Hematopoietic multipotent progenitor cell treated with erythropoietin and hydrocortisone succinate and interleukin-3 and kit ligand, for 15 days (in vitro differentiated cells): ENCODE measurements around the gene ELMOD2.
A peak's percentile ranks its signal among the peaks of the same experiment; 100 is the strongest.
"Not testable (repeated sequence)": the region's sequence is repeated elsewhere in the genome, so short reads cannot be mapped to it uniquely, and the experiment has no call there.

Experiments used
- DNase-seq: peaks from one replicate; pipeline ENCODE4 v3.0.0-alpha.2; 2015; ENCODE audit warnings: low spot score

ELMOD2 gene, protein sequence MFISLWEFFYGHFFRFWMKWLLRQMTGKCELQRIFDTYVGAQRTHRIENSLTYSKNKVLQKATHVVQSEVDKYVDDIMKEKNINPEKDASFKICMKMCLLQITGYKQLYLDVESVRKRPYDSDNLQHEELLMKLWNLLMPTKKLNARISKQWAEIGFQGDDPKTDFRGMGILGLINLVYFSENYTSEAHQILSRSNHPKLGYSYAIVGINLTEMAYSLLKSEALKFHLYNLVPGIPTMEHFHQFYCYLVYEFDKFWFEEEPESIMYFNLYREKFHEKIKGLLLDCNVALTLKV

GRCh38 chr4:140523857-140524742 is at the start of gene ELMOD2:
Gene ELMOD2 (plus strand): TSS chr4:140524168. CDS start chr4:140525429, 1,261 bp downstream.
- peak; percentile 98 for DNase-seq

DNA sequence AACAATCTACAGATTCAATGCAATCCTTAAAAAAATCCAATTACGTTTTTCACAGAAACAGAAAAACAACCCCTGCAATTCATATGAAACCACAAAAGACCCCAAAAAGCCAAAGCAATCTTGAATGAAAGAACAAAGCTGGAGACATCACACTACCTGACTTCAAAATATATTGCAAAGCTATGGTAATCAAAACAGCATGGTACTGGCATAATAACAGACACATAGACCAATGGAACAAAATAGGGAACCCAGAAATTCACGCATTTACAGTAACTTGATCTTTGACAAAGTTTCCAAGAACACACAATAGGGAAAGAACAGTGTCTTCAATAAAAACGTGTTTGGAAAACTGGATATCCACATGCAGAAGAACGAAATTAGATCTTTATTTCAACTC is 40.5 kb upstream of the ELMOD2 start:
- no peak for DNase-seq

DNA sequence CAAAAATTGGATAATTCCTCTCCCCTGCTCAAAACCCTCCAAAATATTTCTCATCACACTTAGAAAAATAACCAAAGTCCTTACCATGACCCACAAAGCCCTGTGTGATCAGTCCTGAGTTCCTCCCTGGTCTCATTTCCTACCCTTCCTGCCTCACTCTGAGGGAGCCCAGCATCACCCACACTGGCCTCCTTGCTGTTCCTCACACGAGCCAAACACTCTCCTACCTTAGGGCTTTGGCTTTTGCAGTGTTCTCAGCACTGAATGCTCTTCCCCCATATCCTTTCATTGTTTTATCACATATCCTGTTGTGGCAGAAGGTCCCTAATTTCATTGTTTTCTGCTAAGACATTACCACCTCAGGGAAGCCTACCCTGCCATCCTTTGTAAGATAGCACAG is 38.0 kb upstream of the ELMOD2 start:
- DNase-seq = no peak

GRCh38 chr4:140497405-140497746 is 26.6 kb upstream of the ELMOD2 start:
- DNase-seq = no peak

- no peak for DNase-seq
Measured at GRCh38 chr4:140497747-140498636, 26.0 kb upstream of the ELMOD2 start, which contains the start of gene MGAT4D. Gene MGAT4D (minus strand): TSS chr4:140498293. CDS start chr4:140498222, 71 bp downstream.

GRCh38 chr4:140499391-140499790 is 24.6 kb upstream of the ELMOD2 start:
- DNase-seq = no peak

GRCh38 chr4:140504261-140504660 is 19.7 kb upstream of the ELMOD2 start:
- DNase-seq = no peak

GRCh38 chr4:140513765-140514164 is 10.2 kb upstream of the ELMOD2 start:
- not testable (repeated sequence) for DNase-seq

DNA sequence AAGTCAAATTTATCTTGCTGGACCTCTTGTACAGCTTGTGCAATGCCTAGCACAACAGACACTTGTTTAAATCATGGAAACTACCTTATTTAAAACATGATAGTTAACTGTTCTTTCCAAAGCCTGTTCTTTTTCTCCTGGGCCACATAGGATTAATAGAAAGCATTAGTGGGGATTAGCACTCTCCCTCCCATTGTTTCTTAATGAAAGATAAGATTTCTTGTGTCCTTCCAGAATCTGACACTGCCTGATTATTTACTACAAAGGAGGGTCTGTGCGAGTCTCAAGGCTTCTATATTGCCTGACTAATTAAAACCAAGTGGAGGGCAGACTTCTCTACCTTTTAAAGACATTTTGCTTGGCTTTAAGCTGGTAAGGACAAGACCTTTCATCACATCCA is 8.5 kb upstream of the ELMOD2 start:
- DNase-seq = no peak

GRCh38 chr4:140523370-140523856 is 555 bp upstream of the ELMOD2 start:
- no peak for DNase-seq

DNA sequence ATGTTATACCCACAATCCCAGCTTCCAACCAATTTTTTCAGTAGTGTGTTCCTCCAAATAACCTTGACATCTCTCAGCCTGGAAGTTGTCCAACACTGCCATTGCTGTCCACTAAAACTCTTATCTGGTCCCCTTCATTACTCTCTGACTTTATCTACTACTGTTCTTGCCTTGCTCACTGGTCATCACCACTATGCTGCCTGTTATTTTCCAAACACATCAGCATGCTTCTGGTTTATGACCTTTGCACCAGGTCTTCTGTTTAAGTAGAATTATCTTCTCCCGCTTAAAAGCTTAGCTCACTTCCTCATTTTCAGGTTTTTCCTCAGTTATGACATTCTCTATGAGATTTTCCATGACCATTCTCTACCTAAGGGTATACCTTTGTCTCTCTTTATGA is 5.5 kb downstream of the ELMOD2 start:
- DNase-seq = no peak

DNA sequence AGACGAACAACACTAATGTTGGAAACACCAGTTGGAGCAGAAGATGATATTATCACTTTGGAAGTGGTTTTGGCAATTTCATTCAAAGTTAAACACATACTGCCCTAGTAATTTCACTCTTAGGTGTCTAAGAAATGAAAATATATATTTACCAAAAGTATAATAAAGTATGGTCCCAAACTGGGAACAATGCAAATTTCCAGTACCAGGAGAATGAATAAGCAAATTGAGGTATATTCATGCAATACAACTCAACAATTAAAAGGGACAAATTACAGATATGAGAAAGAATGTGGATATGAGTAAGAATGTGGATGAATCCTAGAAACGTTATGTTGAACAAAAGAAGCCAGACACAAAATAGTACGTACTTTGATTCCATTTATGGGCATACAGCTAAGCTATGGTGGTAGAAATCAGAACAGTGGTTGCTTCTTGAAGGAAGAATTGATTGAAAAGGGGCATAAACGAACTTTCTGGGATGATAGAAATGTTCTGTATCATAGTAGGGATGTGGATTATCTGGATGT is 10.0 kb downstream of the ELMOD2 start:
- no peak for DNase-seq

- DNase-seq = no peak
Measured at GRCh38 chr4:140556372-140557085, 32.6 kb downstream of the ELMOD2 start.

- no peak for DNase-seq
Measured at GRCh38 chr4:140557831-140558435, 34.0 kb downstream of the ELMOD2 start.

DNA sequence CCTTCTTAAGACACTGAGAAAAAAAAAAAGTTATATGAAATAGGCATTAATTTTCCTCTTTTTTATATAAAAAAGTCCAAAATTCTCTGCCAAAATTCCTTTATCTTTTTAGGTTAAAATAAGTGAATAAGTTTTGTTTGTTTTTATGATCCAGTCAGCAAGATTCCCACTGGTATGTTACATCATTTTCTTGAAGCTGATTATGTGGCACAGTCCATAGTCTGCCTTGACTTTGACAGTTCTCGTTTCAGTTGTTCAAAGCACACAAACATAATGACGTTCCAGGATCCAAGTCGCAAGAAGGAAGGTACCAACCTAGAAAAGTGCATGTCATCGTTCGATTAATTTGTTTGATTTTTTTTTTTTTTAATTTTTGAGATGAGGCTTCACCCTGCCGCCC is 35.7 kb downstream of the ELMOD2 start:
- DNase-seq = no peak

DNA sequence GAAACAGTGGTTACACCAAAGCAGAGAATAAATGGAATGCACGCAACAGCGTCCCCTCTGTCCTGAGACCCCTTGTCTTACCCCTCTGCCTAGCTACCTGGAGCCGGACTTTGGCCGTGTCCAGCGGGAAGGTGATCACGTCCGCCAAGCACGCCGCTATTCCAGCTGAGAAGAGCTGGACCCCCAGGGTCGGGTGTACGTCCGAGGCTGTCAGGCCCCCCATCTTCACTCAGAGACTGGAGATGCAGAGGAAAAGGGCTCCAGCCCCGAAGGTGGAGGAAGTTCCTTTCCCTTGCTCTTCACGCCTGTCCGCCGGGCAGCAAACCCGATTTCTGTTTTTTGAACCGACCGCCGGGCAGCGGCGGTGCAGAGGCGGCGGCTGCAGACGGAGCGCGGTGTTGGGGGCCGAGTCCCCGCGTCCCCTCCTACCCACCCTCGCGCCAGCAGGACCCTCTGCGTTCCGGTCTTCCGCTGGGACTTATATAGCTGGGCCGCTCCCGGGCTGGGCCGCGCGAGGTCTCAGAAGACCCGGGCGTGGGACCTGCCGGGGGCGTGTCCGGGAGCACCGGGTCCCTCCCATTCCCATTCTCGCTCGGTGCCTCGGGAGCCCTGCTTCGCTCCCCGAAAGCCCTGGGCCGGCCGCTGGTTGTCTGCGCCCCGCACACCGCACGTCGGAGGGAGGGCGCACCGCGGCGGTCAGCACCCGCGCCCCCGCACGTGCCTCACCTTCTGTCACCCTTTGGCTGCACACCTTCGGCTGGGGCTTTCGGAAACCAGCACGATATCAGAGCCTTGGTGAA is 44.7 kb downstream of the ELMOD2 start, which contains the start of gene UCP1:
TSS of gene UCP1 (minus strand) at position 455 of the 800 bp plus-strand sequence. CDS start at position 223, 232 bp downstream.
- no peak for DNase-seq

GRCh38 chr4:140569307-140569638 is 45.3 kb downstream of the ELMOD2 start:
- DNase-seq = no peak

DNA sequence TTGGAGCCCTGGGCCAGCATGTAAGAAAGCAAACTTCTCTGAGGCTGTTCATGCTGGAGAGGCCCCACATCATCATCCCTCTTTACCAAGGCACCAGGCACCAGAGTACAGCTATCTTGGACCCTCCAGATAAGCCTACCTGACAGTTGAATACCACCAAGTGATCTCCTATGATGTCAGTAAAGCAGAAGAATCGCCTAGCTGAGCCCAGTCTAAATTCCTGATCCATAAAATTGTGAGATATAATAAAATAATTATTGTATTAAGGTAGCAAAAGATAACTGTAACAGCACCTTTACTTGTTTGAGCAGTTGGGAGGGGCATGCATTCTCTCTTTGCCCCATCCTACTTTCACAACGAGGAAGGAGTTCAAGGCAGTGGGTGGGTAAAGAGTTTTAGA is 47.7 kb downstream of the ELMOD2 start:
- DNase-seq = no peak

GRCh38 chr4:140575489-140575888 is 51.5 kb downstream of the ELMOD2 start:
- no peak for DNase-seq

DNA sequence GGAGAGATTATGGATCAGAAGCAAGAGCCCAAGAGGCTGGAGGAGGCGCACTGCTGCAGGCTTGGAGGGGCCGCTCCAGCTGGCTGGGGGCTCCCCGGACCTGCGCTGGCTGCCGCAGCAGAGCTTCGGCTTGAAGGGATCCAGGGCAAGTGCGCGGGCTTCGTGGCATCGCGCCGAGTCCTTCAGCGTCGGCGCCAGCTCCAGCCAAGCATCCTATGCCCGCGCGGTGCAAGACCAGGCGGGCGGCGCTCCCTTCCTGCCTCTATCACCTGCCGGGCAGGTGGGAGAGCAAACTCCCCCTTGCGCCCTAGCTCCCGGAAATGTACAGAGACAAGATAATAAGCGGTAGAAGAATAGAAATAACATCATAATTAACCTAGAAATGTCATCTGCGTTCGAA is 55.3 kb downstream of the ELMOD2 start:
- DNase-seq = no peak
